SK-N-SH treated with all-trans-retinoic acid at 6 μM for 48 hours (cell line): ENCODE results near the gene SPAM1.

Experiments used
- ATAC-seq: fragments of 200-7000 bp; cut with Tn5 transposase; 3 replicates; pipeline ENCODE4 v1.9.1; 2020; ENCODE audit warnings: mild to moderate bottlenecking, moderate library complexity
- ARNTL ChIP-seq: fragments of 450-650 bp; formaldehyde crosslinking; IDR thresholded peaks from 2 replicates; pipeline ENCODE4 v1.5.0; 2020; ENCODE audit warnings: low read depth, mild to moderate bottlenecking, moderate library complexity, borderline replicate concordance
- CREB5 ChIP-seq: fragments of 250-450 bp; sonication (Bioruptor Pico); IDR thresholded peaks from 2 replicates; pipeline ENCODE4 v1.5.1; 2020; ENCODE audit warnings: low read depth, mild to moderate bottlenecking, moderate library complexity
- CSDC2 ChIP-seq: fragments of 250-450 bp; sonication (Bioruptor Pico); IDR thresholded peaks from 2 replicates; pipeline ENCODE4 v1.5.0; 2020; ENCODE audit warnings: mild to moderate bottlenecking, moderate library complexity
- CSRNP3 ChIP-seq: fragments of 250-450 bp; sonication (Bioruptor Pico); IDR thresholded peaks from 2 replicates; pipeline ENCODE4 v1.5.1; 2021; ENCODE audit warnings: mild to moderate bottlenecking, moderate library complexity
- ESRRG ChIP-seq: fragments of 250-450 bp; sonication (Bioruptor Pico); IDR thresholded peaks from 2 replicates; pipeline ENCODE4 v1.6.1; 2021; ENCODE audit warnings: mild to moderate bottlenecking
- GLIS3 ChIP-seq: fragments of 250-450 bp; sonication (Bioruptor Pico); IDR thresholded peaks from 2 replicates; pipeline ENCODE4 v1.5.0; 2020; ENCODE audit warnings: mild to moderate bottlenecking, moderate library complexity
- ISL1 ChIP-seq: fragments of 250-450 bp; sonication (Bioruptor Pico); IDR thresholded peaks from 2 replicates; pipeline ENCODE4 v2.1.2; 2022; ENCODE audit warnings: mild to moderate bottlenecking, moderate library complexity
- OSR1 ChIP-seq: fragments of 250-450 bp; sonication (Bioruptor Pico); IDR thresholded peaks from 2 replicates; pipeline ENCODE4 v1.8.0; 2022; ENCODE audit warnings: moderate library complexity, mild to moderate bottlenecking, inconsistent platforms
- PATZ1 ChIP-seq: fragments of 250-450 bp; sonication (Bioruptor Pico); IDR thresholded peaks from 2 replicates; pipeline ENCODE4 v1.8.0; 2020; ENCODE audit warnings: mild to moderate bottlenecking, moderate library complexity, borderline replicate concordance
- POU6F1 ChIP-seq: fragments of 250-450 bp; sonication (Bioruptor Pico); IDR thresholded peaks from 2 replicates; pipeline ENCODE4 v1.8.0; 2021; ENCODE audit warnings: low read depth, mild to moderate bottlenecking, moderate library complexity, borderline replicate concordance
- PPARA ChIP-seq: fragments of 250-450 bp; sonication (Bioruptor Pico); IDR thresholded peaks from 2 replicates; pipeline ENCODE4 v1.5.0; 2020; ENCODE audit warnings: mild to moderate bottlenecking, borderline replicate concordance
- RARB ChIP-seq: fragments of 250-450 bp; sonication (Bioruptor Pico); IDR thresholded peaks from 2 replicates; pipeline ENCODE4 v1.8.0; 2021; ENCODE audit warnings: mild to moderate bottlenecking, moderate library complexity
- SNAI2 ChIP-seq: fragments of 250-450 bp; sonication (Bioruptor Pico); IDR thresholded peaks from 2 replicates; pipeline ENCODE4 v1.5.0; 2020; ENCODE audit warnings: mild to moderate bottlenecking, moderate library complexity
- TCF4 ChIP-seq: fragments of 250-450 bp; sonication (Bioruptor Pico); IDR thresholded peaks from 2 replicates; pipeline ENCODE4 v1.8.0; 2021; ENCODE audit warnings: mild to moderate bottlenecking, moderate library complexity, borderline replicate concordance
- TOX ChIP-seq: fragments of 250-450 bp; sonication (Bioruptor Pico); IDR thresholded peaks from 2 replicates; pipeline ENCODE4 v1.8.0; 2021; ENCODE audit warnings: mild to moderate bottlenecking, moderate library complexity, borderline replicate concordance
- TSHZ2 ChIP-seq: fragments of 250-450 bp; sonication (Bioruptor Pico); IDR thresholded peaks from 2 replicates; pipeline ENCODE4 v1.5.0; 2020; ENCODE audit warnings: mild to moderate bottlenecking, moderate library complexity
- ZC3H10 ChIP-seq: fragments of 250-450 bp; sonication (Bioruptor Pico); IDR thresholded peaks from 2 replicates; pipeline ENCODE4 v1.5.1; 2021; ENCODE audit warnings: mild to moderate bottlenecking, moderate library complexity
- ZFP3 ChIP-seq: fragments of 250-450 bp; sonication (Bioruptor Pico); IDR thresholded peaks from 2 replicates; pipeline ENCODE4 v1.5.0; 2020; ENCODE audit warnings: mild to moderate bottlenecking, moderate library complexity
- ZFP30 ChIP-seq: fragments of 450-650 bp; formaldehyde crosslinking; IDR thresholded peaks from 2 replicates; pipeline ENCODE4 v1.5.0; 2022; ENCODE audit warnings: mild to moderate bottlenecking, moderate library complexity
- ZNF565 ChIP-seq: fragments of 450-650 bp; formaldehyde crosslinking; conservative IDR thresholded peaks from 2 replicates; pipeline ENCODE4 v1.5.0; 2020; ENCODE audit warnings: low read depth, mild to moderate bottlenecking, moderate library complexity
- ZNF70 ChIP-seq: fragments of 450-650 bp; formaldehyde crosslinking; IDR thresholded peaks from 2 replicates; pipeline ENCODE4 v1.5.0; 2020; ENCODE audit warnings: mild to moderate bottlenecking, moderate library complexity

SPAM1 gene

GRCh38 chr7:123941391-123942180 is 16.5 kb downstream of the SPAM1 start:
- TF ChIP-seq ZFP30 (CRISPR knock-in tag) (no peak), CSRNP3 (CRISPR knock-in tag) (no peak), ZNF565 (CRISPR knock-in tag) (no peak), ARNTL (CRISPR knock-in tag) (no peak), TCF4 (CRISPR knock-in tag) (no peak), POU6F1 (CRISPR knock-in tag) (no peak), TSHZ2 (no peak), ZC3H10 (CRISPR knock-in tag) (no peak), ESRRG (no peak), PPARA (CRISPR knock-in tag) (no peak), SNAI2 (CRISPR knock-in tag) (no peak), ZFP3 (CRISPR knock-in tag) (no peak), OSR1 (no peak), CREB5 (CRISPR knock-in tag) (no peak), RARB (CRISPR knock-in tag) (no peak), ZNF70 (CRISPR knock-in tag) (no peak)
- ATAC-seq = no peak

GRCh38 chr7:123944395-123944794 is 19.4 kb downstream of the SPAM1 start:
- no peak for TF ChIP-seq ZNF565 (CRISPR knock-in tag)
- no peak for TF ChIP-seq RARB (CRISPR knock-in tag)
- TF ChIP-seq ZC3H10 (CRISPR knock-in tag) = no peak
- TF ChIP-seq POU6F1 (CRISPR knock-in tag) = no peak
- no peak for TF ChIP-seq GLIS3 (CRISPR knock-in tag)
- TF ChIP-seq TSHZ2 = no peak
- no peak for TF ChIP-seq TCF4 (CRISPR knock-in tag)
- no peak for TF ChIP-seq PPARA (CRISPR knock-in tag)
- TF ChIP-seq OSR1 = no peak
- TF ChIP-seq ISL1 = no peak
- TF ChIP-seq PATZ1 (CRISPR knock-in tag) = no peak
- TF ChIP-seq SNAI2 (CRISPR knock-in tag) = no peak
- TF ChIP-seq CSDC2 (CRISPR knock-in tag) = no peak
- TF ChIP-seq CREB5 (CRISPR knock-in tag) = no peak
- TF ChIP-seq ESRRG = no peak
- no peak for TF ChIP-seq TOX (CRISPR knock-in tag)
- ATAC-seq = no peak
